Breast epithelium (tissue), 4 donors: ENCODE data around the gene PAPSS2. TPM values are rescaled to one million over a fixed set of nuclear protein-coding genes. Genes with fewer than 3 reads are reported as not detected.

ENCODE experiments used
- DNase-seq, 2 donors: peaks; one replicate each; pipeline ENCODE4 v3.0.0-alpha.2; 2019; ENCODE audit warnings: low spot score in 2 of 2
- H3K27ac ChIP-seq, 2 donors: fragments of 200-600 bp; sonication (generic) in 1 of 2; one replicate each; pipeline ENCODE4 v1.5.1; 2016 to 2019; ENCODE audit warnings: mild to moderate bottlenecking in 1 of 2
- H3K27me3 ChIP-seq, 2 donors: fragments of 200-600 bp; sonication (generic) in 1 of 2; one replicate each; pipeline versions ENCODE4 v1.5.1 to v1.6.0; 2017 to 2019; ENCODE audit warnings: control low read depth in 1 of 2, mild to moderate bottlenecking in 1 of 2
- H3K36me3 ChIP-seq: fragments of 200-600 bp; one replicate; pipeline ENCODE4 v1.5.1; 2019
- H3K4me1 ChIP-seq, 2 donors: fragments of 200-600 bp; sonication (generic); one replicate each; pipeline ENCODE4 v1.5.1; 2016 to 2019; ENCODE audit warnings: control low read depth in 1 of 2
- H3K4me3 ChIP-seq, 3 donors: fragments of 200-600 bp; sonication (generic); 1 replicate in 2 of 3; 2 replicates in 1 of 3; pipeline ENCODE4 v1.5.1; 2016 to 2019; ENCODE audit warnings: mild to moderate bottlenecking in 3 of 3, moderate library complexity in 2 of 3
- H3K9me3 ChIP-seq, 2 donors: fragments of 200-600 bp; sonication (generic) in 1 of 2; one replicate each; pipeline ENCODE4 v1.5.1; 2016 to 2019; ENCODE audit warnings: control low read depth in 1 of 2
- POLR2A ChIP-seq: fragments of 450-650 bp; IDR thresholded peaks from one replicate; pipeline ENCODE4 v1.6.1; 2016; ENCODE audit warnings: antibody characterized with exemption, mild to moderate bottlenecking, moderate library complexity
- POLR2AphosphoS5 ChIP-seq, 3 donors: sonication (generic); formaldehyde crosslinking; IDR thresholded peaks; one replicate each; pipeline ENCODE4 v1.6.1; 2017; ENCODE audit warnings: antibody characterized with exemption in 3 of 3
- intact Hi-C: fragments of 100-400 bp; cut with DNase I; formaldehyde crosslinking; loops from one replicate; pipeline ENCODE4 v1.15.1; 2023; ENCODE audit warnings: low total_unique reads
- total RNA-seq, 3 donors: library from RNA; depleted of rRNA; stranded (reverse); fragments of >200 nt; gene quantifications; one replicate each; pipeline ENCODE4 v1.1.0, GENCODE V29; 2016
- TF ChIP-seq, protein P1 (sequence below), 3 donors: fragments of 450-650 bp; IDR thresholded peaks; one replicate each; pipeline ENCODE4 v1.5.1; 2016 to 2017; ENCODE audit warnings: antibody characterized with exemption in 3 of 3, mild to moderate bottlenecking in 3 of 3, moderate library complexity in 3 of 3

Gene PAPSS2
- total RNA-seq, 3 donors from 2014 or later: 21.1 to 33.8 (median 27.2) TPM

DNA sequence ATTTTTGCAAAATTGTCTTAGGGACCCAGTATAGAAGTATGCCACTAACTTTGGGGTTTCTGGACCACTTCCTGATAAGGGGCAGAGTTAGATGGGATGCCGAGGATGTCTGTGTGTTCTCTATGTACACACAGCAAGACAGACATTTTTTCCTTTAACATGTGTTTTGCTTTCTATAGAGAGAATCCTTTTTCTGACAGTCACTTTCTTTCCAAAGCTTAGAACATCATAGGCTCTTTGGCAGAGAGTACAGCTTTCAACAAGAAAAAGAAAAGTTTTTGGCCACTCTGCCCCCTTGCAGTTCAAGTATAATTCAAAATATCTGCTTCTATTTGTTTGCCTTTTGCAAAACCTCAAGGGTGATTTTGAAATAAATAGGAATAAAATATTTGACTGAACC is 44.1 kb downstream of the PAPSS2 start:
- no peak for TF ChIP-seq POLR2A
- TF ChIP-seq POLR2AphosphoS5 (IDR thresholded peaks at IDR 0.05): no peak
- TF ChIP-seq, protein P1, sequence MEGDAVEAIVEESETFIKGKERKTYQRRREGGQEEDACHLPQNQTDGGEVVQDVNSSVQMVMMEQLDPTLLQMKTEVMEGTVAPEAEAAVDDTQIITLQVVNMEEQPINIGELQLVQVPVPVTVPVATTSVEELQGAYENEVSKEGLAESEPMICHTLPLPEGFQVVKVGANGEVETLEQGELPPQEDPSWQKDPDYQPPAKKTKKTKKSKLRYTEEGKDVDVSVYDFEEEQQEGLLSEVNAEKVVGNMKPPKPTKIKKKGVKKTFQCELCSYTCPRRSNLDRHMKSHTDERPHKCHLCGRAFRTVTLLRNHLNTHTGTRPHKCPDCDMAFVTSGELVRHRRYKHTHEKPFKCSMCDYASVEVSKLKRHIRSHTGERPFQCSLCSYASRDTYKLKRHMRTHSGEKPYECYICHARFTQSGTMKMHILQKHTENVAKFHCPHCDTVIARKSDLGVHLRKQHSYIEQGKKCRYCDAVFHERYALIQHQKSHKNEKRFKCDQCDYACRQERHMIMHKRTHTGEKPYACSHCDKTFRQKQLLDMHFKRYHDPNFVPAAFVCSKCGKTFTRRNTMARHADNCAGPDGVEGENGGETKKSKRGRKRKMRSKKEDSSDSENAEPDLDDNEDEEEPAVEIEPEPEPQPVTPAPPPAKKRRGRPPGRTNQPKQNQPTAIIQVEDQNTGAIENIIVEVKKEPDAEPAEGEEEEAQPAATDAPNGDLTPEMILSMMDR (IDR thresholded peaks at IDR 0.05): no peak
- Histone ChIP-seq H3K27me3 (no peaks in the 10 kb centered on the region), H3K27ac (no peak overlapping the region)

DNA sequence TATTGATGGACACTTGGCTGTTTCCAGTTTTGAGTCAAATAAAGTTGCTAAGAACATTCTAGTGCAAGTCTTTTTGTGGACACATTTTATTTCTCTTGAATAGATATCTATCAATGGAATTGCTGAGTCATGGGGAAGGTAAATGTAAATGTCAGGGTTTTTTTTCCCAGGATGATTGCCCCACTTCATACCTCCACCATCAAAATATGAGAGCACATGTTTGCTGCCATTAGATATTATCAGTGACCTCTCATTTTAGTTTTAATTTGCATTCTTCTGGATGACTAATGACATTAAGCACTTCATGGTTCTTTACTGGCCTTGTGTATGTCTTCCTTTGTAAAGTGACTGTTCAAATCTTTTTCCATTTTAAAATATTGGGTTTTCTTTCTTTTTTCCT is 45.7 kb downstream of the PAPSS2 start:
- H3K36me3 ChIP-seq: no peaks in the 10 kb centered on the region
- H3K4me1 ChIP-seq: no peaks in the 10 kb centered on the region
- H3K4me3 ChIP-seq: no peak overlapping the region
- H3K9me3 ChIP-seq: no peaks in the 10 kb centered on the region
- no peak for DNase-seq
- intact Hi-C loops: no loop called here
- H3K27ac ChIP-seq: no peak overlapping the region
- no peak for TF ChIP-seq POLR2AphosphoS5 (IDR thresholded peaks at IDR 0.05)
- TF ChIP-seq POLR2A: no peak
- TF ChIP-seq, protein P1 (IDR thresholded peaks at IDR 0.05): no peak
- H3K27me3 ChIP-seq: no peaks in the 10 kb centered on the region

More for the DNA sequence above, 44.1 kb downstream of the PAPSS2 start:
- intact Hi-C loops: no loop called here
- H3K36me3 ChIP-seq: no peaks in the 10 kb centered on the region
- H3K9me3 ChIP-seq: no peaks in the 10 kb centered on the region
- H3K4me1 ChIP-seq: no peaks in the 10 kb centered on the region
- no peak overlapping the region for H3K4me3 ChIP-seq
- DNase-seq: no peak

DNA sequence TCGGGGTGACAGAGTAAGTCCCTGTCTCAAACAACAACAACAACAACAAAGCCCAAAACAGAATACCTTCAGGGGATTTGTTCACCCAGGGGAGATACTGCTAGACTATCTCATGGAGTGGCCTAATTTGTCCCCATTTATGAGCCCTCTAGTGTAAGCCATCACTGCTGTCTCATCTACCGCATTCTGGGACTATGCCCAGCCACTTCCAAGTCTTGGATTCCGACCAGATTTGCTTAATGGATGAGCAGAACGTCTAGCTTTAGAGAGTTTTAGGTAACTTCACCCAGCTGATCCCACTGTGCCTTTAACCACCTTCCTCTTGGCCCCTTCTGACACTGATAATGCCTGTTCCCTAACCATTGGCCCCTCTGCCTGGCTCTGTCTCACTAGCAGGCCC is 47.1 kb downstream of the PAPSS2 start:
- Histone ChIP-seq H3K36me3 (no peaks in the 10 kb centered on the region), H3K9me3 (no peaks in the 10 kb centered on the region), H3K4me3 (no peak overlapping the region), H3K27ac (no peak overlapping the region), H3K27me3 (no peaks in the 10 kb centered on the region), H3K4me1 (no peaks in the 10 kb centered on the region)
- intact Hi-C loops: no loop called here
- no peak for TF ChIP-seq POLR2A
- TF ChIP-seq, protein P1 (IDR thresholded peaks at IDR 0.05): no peak
- TF ChIP-seq POLR2AphosphoS5 (IDR thresholded peaks at IDR 0.05): no peak
- DNase-seq: no peak

DNA sequence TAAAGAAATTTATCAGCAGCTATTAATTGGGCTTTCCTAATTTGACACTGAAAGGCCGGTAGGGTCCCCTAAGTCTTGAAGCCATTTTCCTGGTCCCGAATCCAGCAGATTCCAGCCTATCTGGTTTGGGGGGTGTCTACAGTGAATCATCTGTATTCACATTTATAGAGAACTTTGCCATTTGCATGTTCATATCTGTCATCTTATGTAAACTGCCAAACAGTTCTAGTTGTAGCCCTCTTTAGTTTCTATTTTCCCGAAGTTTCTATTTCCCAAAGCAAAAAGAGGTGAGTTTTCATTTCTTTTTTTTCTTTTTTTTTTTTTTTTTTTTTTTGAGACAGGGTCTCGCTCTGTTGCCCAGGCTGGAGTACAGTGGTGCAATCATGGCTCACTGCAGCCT is 47.6 kb downstream of the PAPSS2 start:
- TF ChIP-seq POLR2AphosphoS5 (IDR thresholded peaks at IDR 0.05): no peak
- no peak for TF ChIP-seq POLR2A
- TF ChIP-seq, protein P1 (IDR thresholded peaks at IDR 0.05): no peak
- no peak overlapping the region for H3K27ac ChIP-seq

DNA sequence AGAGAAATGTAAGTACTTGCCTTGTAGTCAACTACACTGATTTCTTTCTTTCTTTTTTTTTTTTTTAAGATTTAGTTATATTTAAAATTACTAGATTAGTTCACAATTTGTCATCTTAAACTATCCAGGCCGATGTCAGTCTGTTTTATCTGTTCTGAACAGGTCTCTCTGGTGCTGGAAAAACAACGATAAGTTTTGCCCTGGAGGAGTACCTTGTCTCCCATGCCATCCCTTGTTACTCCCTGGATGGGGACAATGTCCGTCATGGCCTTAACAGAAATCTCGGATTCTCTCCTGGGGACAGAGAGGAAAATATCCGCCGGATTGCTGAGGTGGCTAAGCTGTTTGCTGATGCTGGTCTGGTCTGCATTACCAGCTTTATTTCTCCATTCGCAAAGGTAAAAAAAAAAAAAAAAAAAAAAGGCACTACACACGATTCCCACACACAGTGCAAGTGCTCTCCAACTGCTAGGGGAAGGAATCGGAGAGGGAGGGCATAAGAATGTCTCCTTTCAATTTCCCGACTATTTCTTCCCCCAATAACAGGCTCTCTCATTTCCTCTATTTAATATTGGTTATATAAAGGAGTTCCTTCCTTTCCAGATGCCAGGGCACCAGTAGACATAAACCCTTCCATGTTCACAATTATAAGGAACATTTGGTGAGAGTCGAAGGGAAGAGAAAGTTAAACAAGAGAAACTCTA is 53.4 kb downstream of the PAPSS2 start:
- no peak for DNase-seq
- no peak for TF ChIP-seq POLR2A
- TF ChIP-seq, protein P1 (IDR thresholded peaks at IDR 0.05): no peak
- TF ChIP-seq POLR2AphosphoS5 (IDR thresholded peaks at IDR 0.05): no peak
- Histone ChIP-seq H3K4me1 (no peaks in the 10 kb centered on the region), H3K9me3 (no peaks in the 10 kb centered on the region), H3K27me3 (no peaks in the 10 kb centered on the region), H3K27ac (no peak overlapping the region), H3K36me3 (no peaks in the 10 kb centered on the region), H3K4me3 (no peak overlapping the region)
- intact Hi-C loops: no loop called here

More for the DNA sequence above, 47.6 kb downstream of the PAPSS2 start:
- Histone ChIP-seq H3K36me3 (no peaks in the 10 kb centered on the region), H3K27me3 (no peaks in the 10 kb centered on the region), H3K4me3 (no peak overlapping the region), H3K9me3 (no peaks in the 10 kb centered on the region), H3K4me1 (no peaks in the 10 kb centered on the region)
- DNase-seq: no peak
- intact Hi-C loops: no loop called here
